ENCODE results near the gene LIPC.

DNA sequence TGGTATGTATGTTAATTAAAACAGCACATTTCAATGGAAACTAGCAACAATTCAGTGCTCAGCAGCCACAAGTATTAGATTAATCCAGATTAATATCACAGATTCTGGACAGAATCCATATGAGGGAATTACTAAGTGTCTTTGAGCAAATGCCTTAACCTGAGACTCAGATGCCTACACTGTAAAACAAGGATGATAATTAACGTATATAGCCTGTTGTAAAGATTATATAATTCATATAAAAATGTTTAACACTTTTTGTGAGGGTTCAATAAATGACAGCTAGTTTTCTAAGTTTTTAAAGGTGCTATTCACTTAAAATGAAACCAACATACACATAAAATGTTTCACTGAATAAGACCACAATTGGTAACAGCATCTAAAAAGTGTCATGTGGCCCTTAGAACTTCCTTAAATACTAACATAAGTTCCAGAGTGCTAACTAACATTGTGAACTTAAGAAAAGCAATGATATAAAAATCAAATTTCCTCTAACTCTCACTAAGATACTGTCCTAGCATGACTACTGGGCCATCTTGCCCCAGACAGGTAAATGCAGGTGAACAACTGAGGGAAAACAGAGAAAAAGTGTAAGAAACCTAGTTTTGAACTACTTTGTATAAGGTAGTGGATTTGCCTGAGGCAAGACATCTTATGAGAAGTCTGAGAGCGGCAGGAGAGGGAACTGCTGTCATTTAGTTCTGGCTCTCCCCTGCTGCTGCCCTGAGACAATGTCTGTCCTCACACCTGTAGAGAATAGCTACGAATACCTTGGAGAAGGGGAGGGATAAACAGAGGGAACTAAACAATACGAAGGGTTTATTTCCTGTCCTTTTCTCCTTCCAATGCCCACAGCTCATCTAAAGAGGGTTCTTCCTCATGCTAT lies 166.4 kb downstream of the LIPC start:
- TF ChIP-seq ARNTL (CRISPR knock-in tag; IDR thresholded peaks at IDR 0.05; ENCODE audit: borderline replicate concordance, low read depth) (no peak), ISL1 (CRISPR knock-in tag; IDR thresholded peaks at IDR 0.05) (no peak), SNAI2 (CRISPR knock-in tag; IDR thresholded peaks at IDR 0.05) (no peak), ZFP30 (CRISPR knock-in tag; IDR thresholded peaks at IDR 0.05) (no peak), PPARA (CRISPR knock-in tag; IDR thresholded peaks at IDR 0.05; ENCODE audit: borderline replicate concordance) (no peak), CSDC2 (CRISPR knock-in tag; IDR thresholded peaks at IDR 0.05) (no peak), RARB (CRISPR knock-in tag; IDR thresholded peaks at IDR 0.05) (no peak), ZNF565 (CRISPR knock-in tag; conservative IDR thresholded peaks at IDR 0.05; ENCODE audit: low read depth) (no peak)
- TF ChIP-seq, protein P1, sequence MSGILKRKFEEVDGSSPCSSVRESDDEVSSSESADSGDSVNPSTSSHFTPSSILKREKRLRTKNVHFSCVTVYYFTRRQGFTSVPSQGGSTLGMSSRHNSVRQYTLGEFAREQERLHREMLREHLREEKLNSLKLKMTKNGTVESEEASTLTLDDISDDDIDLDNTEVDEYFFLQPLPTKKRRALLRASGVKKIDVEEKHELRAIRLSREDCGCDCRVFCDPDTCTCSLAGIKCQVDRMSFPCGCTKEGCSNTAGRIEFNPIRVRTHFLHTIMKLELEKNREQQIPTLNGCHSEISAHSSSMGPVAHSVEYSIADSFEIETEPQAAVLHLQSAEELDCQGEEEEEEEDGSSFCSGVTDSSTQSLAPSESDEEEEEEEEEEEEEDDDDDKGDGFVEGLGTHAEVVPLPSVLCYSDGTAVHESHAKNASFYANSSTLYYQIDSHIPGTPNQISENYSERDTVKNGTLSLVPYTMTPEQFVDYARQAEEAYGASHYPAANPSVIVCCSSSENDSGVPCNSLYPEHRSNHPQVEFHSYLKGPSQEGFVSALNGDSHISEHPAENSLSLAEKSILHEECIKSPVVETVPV (CRISPR knock-in tag; IDR thresholded peaks at IDR 0.05): no peak
- TF ChIP-seq, protein P2, sequence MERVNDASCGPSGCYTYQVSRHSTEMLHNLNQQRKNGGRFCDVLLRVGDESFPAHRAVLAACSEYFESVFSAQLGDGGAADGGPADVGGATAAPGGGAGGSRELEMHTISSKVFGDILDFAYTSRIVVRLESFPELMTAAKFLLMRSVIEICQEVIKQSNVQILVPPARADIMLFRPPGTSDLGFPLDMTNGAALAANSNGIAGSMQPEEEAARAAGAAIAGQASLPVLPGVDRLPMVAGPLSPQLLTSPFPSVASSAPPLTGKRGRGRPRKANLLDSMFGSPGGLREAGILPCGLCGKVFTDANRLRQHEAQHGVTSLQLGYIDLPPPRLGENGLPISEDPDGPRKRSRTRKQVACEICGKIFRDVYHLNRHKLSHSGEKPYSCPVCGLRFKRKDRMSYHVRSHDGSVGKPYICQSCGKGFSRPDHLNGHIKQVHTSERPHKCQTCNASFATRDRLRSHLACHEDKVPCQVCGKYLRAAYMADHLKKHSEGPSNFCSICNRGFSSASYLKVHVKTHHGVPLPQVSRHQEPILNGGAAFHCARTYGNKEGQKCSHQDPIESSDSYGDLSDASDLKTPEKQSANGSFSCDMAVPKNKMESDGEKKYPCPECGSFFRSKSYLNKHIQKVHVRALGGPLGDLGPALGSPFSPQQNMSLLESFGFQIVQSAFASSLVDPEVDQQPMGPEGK (CRISPR knock-in tag; IDR thresholded peaks at IDR 0.05; ENCODE audit: borderline replicate concordance): no peak
- TF ChIP-seq, protein P3, sequence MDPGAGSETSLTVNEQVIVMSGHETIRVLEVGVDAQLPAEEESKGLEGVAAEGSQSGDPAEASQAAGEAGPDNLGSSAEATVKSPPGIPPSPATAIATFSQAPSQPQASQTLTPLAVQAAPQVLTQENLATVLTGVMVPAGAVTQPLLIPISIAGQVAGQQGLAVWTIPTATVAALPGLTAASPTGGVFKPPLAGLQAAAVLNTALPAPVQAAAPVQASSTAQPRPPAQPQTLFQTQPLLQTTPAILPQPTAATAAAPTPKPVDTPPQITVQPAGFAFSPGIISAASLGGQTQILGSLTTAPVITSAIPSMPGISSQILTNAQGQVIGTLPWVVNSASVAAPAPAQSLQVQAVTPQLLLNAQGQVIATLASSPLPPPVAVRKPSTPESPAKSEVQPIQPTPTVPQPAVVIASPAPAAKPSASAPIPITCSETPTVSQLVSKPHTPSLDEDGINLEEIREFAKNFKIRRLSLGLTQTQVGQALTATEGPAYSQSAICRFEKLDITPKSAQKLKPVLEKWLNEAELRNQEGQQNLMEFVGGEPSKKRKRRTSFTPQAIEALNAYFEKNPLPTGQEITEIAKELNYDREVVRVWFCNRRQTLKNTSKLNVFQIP (CRISPR knock-in tag; IDR thresholded peaks at IDR 0.05; ENCODE audit: borderline replicate concordance, low read depth): no peak

All from SK-N-SH treated with all-trans-retinoic acid at 6 μM for 48 hours (cell line).